Measurements from ENCODE around the gene TMEM117. TPM values are rescaled to one million over a fixed set of nuclear protein-coding genes. Genes with fewer than 3 reads are reported as not detected.

Gene TMEM117
- total and polyA plus RNA-seq, 2 donors (not counting 1 experiment from before 2014, with no cell fraction given), result 2.0 to 10.4 TPM

DNA sequence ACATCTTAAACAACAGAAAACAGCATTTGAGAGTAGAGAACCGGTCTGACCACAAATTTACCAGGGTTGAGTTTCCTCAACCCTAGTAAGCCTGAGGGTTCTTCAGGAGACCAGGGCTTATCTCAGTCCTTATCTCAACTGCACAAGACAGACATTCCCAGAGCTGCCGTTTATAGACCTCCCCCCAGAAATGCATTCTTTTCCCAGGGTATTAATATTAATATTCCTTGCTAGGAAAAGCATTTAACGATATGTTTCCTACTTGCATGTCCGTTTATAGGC lies 12.3 kb downstream of the TMEM117 start:
- intact Hi-C loops (cut with micrococcal nuclease), result no loop called here
- no peak overlapping the region for H2AFZ ChIP-seq (ENCODE audit: insufficient read depth, low read depth, low read length, poor library complexity, severe bottlenecking)
- Mint-ChIP-seq H3K4me3 (no peak overlapping the region), H3K9me3 (ENCODE audit: insufficient read depth) (peaks cover 10% of the 10 kb centered on the region), H3K4me1 (no peaks in the 10 kb centered on the region), H3K27me3 (no peaks in the 10 kb centered on the region), H3K27ac (no peak overlapping the region)
- ATAC-seq (ENCODE audit: low read depth), result no peak
- TF ChIP-seq, protein P1, sequence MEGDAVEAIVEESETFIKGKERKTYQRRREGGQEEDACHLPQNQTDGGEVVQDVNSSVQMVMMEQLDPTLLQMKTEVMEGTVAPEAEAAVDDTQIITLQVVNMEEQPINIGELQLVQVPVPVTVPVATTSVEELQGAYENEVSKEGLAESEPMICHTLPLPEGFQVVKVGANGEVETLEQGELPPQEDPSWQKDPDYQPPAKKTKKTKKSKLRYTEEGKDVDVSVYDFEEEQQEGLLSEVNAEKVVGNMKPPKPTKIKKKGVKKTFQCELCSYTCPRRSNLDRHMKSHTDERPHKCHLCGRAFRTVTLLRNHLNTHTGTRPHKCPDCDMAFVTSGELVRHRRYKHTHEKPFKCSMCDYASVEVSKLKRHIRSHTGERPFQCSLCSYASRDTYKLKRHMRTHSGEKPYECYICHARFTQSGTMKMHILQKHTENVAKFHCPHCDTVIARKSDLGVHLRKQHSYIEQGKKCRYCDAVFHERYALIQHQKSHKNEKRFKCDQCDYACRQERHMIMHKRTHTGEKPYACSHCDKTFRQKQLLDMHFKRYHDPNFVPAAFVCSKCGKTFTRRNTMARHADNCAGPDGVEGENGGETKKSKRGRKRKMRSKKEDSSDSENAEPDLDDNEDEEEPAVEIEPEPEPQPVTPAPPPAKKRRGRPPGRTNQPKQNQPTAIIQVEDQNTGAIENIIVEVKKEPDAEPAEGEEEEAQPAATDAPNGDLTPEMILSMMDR (IDR thresholded peaks at IDR 0.05), result no peak
- TF ChIP-seq EZH2 (IDR thresholded peaks at IDR 0.05; ENCODE audit: borderline replicate concordance, insufficient read depth, low read depth, low read length, poor library complexity, severe bottlenecking), result no peak
- no peaks in the 10 kb centered on the region for H3K36me3 ChIP-seq (replicated peaks in 1 of 2; ENCODE audit: control extremely low read depth in 1 of 2, control insufficient read depth in 1 of 2, extremely low read depth in 1 of 2, insufficient read depth in 2 of 2, low read length in 1 of 2)
- CTCF ChIA-PET, result no interaction called here
- H3K4me1 ChIP-seq (ENCODE audit: control insufficient read depth in 2 of 2, insufficient read depth in 2 of 2, low read length in 2 of 2), result no peaks in the 10 kb centered on the region
- no peak overlapping the region for H3K4me2 ChIP-seq (replicated peaks; ENCODE audit: low read depth, low read length, poor library complexity, severe bottlenecking)
- no peak overlapping the region for H3K27ac ChIP-seq (ENCODE audit: low read length in 2 of 2)
- H3K4me3 ChIP-seq (ENCODE audit: control extremely low read depth in 1 of 5, extremely low read depth in 1 of 5, insufficient read depth in 1 of 5, low read depth in 2 of 5, low read length in 4 of 5), result no peak overlapping the region
- no peak overlapping the region for H3K9ac ChIP-seq (ENCODE audit: low read length)
- no peaks in the 10 kb centered on the region for H3K9me3 ChIP-seq (ENCODE audit: control extremely low read depth in 1 of 3, control insufficient read depth in 2 of 3, insufficient read depth in 1 of 3, low read length in 2 of 3)
- no peaks in the 10 kb centered on the region for H3K79me2 ChIP-seq (ENCODE audit: control insufficient read depth, insufficient read depth, low read length)
- WGBS (ENCODE audit: insufficient coverage), result 100% methylated on average over 3 of the region's 4 CpGs
- H3K27me3 ChIP-seq (replicated peaks in 1 of 4; ENCODE audit: control extremely low read depth in 1 of 4, control insufficient read depth in 3 of 4, insufficient read depth in 4 of 4, low read length in 3 of 4), result no peaks in the 10 kb centered on the region
- H4K20me1 ChIP-seq (ENCODE audit: control insufficient read depth, insufficient read depth, low read length, poor library complexity, severe bottlenecking), result no peaks in the 10 kb centered on the region
- POLR2A ChIA-PET, result no interaction called here
- no peak for DNase-seq

DNA sequence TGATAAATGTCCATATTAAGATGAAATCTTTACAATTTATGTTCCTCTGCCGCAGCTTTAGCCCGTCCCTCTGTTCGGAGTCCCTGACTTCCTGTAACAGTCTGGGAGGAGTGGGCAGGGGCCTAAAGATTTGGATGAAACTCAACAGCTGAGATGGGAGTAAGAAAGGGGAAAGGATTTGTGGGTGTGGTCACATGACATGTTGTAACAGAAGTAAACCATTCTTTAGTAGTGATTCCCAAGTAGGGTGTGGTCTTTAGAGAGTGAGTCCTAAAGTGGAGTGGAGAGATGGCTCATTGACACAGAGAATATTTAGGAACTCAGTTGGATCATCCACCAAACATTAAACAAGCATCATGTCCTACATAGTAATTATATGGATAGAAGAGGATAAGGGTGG lies 12.9 kb downstream of the TMEM117 start:
- CTCF ChIA-PET, result no interaction called here
- no peaks in the 10 kb centered on the region for H3K79me2 ChIP-seq (ENCODE audit: control insufficient read depth, insufficient read depth, low read length)
- intact Hi-C loops (cut with micrococcal nuclease), result no loop called here
- H3K36me3 ChIP-seq (replicated peaks in 1 of 2; ENCODE audit: control extremely low read depth in 1 of 2, control insufficient read depth in 1 of 2, extremely low read depth in 1 of 2, insufficient read depth in 2 of 2, low read length in 1 of 2), result no peaks in the 10 kb centered on the region
- Mint-ChIP-seq H3K27me3 (no peaks in the 10 kb centered on the region), H3K4me3 (no peak overlapping the region), H3K9me3 (ENCODE audit: insufficient read depth) (peaks cover 10% of the 10 kb centered on the region), H3K4me1 (no peaks in the 10 kb centered on the region), H3K27ac (no peak overlapping the region)
- DNase-seq (no peak), ATAC-seq (ENCODE audit: low read depth) (no peak)
- POLR2A ChIA-PET, result no interaction called here
- H3K4me3 ChIP-seq (ENCODE audit: control extremely low read depth in 1 of 5, extremely low read depth in 1 of 5, insufficient read depth in 1 of 5, low read depth in 2 of 5, low read length in 4 of 5), result no peak overlapping the region
- H3K27ac ChIP-seq (ENCODE audit: low read length in 2 of 2), result no peak overlapping the region
- H3K27me3 ChIP-seq (replicated peaks in 1 of 4; ENCODE audit: control extremely low read depth in 1 of 4, control insufficient read depth in 3 of 4, insufficient read depth in 4 of 4, low read length in 3 of 4), result no peaks in the 10 kb centered on the region
- no peak overlapping the region for H3K9ac ChIP-seq (ENCODE audit: low read length)
- no peaks in the 10 kb centered on the region for H3K9me3 ChIP-seq (ENCODE audit: control extremely low read depth in 1 of 3, control insufficient read depth in 2 of 3, insufficient read depth in 1 of 3, low read length in 2 of 3)
- TF ChIP-seq, protein P1 (IDR thresholded peaks at IDR 0.05), result no peak
- no peak for TF ChIP-seq EZH2 (IDR thresholded peaks at IDR 0.05; ENCODE audit: borderline replicate concordance, insufficient read depth, low read depth, low read length, poor library complexity, severe bottlenecking)
- H3K4me1 ChIP-seq (ENCODE audit: control insufficient read depth in 2 of 2, insufficient read depth in 2 of 2, low read length in 2 of 2), result no peaks in the 10 kb centered on the region
- WGBS (ENCODE audit: insufficient coverage), result no CpG with 5 or more reads among the region's 3 CpGs
- H4K20me1 ChIP-seq (ENCODE audit: control insufficient read depth, insufficient read depth, low read length, poor library complexity, severe bottlenecking), result no peaks in the 10 kb centered on the region
- no peak overlapping the region for H3K4me2 ChIP-seq (replicated peaks; ENCODE audit: low read depth, low read length, poor library complexity, severe bottlenecking)
- H2AFZ ChIP-seq (ENCODE audit: insufficient read depth, low read depth, low read length, poor library complexity, severe bottlenecking), result no peak overlapping the region

Measured in B cell (primary cell).